ENCODE measurements around the gene KDELR3.

The KDELR3 gene

DNA sequence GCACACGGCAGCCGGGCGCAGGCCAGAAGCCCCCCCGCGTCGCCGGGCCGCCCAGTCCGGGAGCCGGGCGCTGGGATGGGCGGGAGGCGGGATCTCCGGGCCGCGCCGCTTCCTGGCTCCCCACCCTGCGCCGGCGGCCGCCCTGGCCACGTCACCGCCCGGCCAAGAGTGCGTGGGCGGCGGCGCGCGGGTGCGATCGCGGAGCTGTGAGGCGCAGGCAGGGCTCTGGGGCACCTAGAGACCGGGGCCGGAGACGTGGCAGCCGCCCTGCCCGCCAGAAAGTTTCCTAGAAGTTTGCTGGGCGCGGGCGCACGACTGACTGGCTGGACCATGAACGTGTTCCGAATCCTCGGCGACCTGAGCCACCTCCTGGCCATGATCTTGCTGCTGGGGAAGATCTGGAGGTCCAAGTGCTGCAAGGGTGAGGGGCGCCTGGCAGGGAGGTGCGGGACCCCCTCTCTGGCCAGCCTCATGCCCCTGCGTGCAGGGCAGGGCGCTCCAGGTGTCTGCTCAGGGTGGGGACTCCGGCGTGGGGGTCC lies at the start of gene KDELR3:
TSS of gene KDELR3 (plus strand) at position 193 of the 539 bp plus-strand sequence. CDS start at position 331, 138 bp downstream.
- DNase-seq, result no peak

DNA sequence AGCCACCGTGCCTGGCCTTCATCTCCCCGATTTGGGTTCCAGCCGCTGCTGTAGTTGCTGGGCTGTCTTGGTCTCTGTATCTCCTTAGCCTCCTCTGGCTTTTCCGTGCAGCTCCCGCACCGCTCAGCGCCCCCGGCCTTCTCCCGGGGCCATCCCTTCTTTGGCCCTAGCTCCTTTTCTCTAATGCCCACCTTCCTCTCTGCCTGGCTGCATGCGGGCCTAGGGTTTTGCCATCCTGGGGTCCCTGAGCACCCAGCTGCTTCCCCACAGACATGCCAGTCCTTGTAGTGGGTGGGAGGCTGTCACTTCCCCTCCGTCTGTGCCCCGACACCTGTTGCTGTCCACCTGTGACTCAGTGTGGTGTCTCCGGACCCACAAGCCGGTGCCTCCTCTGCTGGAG lies 49.3 kb upstream of the KDELR3 start:
- no peak for DNase-seq

DNA sequence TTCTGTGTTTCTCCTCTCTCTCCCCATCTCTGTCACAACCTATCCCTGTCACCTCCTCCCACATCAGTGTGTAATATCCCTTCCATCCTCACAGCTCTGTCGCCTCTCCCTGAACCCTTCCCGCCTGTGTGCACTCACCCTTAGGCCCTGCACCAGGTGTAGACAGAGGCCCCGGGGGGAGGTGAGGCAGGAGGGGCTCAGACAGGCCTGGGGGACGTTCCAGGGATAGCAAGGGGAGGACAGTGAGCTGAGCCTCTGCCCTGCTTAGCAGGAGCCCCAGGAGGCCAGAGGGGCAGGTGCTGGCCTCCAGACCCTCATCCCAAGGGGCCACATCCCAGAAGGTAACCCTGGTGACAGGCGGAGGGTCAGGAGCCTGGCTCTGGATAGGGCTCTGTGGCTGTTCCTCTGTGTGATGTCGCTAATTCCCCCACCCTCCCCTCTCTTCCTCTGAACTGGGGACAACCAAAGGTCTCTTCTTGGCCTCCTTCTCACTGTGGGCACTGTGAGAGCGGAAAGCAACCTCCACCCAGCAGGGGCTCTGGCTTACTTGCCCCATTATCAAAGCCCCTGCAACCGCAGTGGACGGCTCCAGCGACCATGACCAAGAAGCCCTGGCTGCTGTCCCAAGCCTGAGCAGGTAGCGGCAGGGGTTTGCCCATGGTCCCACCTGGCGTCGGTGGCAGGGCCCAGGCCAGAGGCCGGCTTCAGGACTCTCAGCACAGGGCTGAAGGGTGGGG lies 48.6 kb upstream of the KDELR3 start:
- DNase-seq, result no peak

DNA sequence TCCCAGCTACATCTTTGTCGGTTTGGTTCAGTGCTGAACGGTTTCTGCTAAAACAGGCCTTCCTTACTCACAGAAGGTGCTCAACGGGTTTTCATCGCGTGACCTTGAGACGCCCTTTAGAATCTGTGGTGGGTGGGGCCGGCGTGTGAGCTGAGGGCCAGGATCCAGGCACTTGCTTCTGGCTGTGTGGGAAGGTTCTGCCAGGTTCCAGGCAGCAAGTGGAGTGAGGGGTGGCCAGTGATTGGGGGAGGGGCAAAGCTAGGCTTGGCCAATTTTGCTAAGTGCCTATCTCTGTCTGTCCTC lies 48.1 kb upstream of the KDELR3 start:
- DNase-seq, result no peak

DNA sequence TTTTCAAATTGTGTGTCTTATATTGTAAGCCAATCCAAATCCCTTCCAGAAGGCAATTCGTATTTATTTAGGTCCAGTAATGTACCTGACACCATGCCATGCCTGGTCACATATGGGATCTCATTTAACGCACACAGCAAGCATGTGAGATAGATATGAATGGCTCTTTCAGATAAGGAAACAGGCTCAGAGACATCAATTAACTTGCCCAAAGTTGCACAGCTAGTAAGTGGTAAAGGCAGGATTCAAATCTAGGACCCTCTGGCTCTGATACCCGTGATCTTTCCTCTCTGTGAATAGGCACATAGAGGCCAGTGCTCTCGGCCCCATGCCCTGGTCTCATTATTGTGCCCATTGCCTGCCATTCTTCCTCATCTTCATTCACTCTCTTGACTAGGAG lies 47.2 kb upstream of the KDELR3 start:
- no peak for DNase-seq

DNA sequence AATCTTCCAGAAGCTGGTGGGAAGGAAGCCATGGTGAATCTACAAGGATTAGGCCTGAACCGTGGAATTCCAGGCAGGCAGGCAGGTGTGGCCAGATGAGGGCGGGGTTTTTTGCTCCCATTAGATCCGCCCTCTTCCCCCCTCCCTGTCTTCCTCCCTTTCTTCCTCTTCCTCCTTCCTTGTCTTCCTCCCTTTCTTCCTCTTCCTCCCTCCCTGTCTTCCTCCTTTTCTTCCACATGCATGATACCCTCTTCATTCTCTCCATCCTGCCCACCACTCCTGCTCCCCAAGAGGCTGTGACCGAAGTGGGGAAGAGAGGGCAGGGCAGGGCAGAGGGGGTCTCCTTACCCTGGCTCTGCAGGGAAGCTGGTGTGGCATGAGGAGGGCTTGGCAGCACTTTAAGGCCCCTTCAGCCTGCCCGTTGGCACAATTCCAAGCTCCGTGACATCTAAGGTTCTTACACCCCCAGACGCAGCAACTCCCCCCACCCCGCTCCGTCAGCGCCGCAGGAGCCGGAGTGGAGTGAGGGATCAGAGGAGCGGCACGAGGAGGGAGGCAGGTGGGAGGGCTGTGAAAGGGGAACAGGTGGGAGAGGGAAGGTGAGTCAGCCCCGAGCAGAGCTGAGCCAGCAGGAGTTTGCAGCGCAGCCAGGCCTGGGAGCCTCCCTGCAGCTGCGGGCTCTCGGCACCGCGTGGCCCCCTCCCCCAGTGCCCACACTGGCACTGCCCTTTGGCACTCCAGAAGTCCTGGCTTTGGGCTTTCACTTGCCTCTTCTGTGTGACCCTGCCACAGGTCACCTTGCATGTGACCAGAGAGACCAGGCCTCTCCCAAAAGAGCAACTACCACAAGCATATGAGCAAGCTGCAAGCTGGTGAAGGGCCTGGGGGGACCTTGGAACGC lies 45.0 kb upstream of the KDELR3 start:
- no peak for DNase-seq

DNA sequence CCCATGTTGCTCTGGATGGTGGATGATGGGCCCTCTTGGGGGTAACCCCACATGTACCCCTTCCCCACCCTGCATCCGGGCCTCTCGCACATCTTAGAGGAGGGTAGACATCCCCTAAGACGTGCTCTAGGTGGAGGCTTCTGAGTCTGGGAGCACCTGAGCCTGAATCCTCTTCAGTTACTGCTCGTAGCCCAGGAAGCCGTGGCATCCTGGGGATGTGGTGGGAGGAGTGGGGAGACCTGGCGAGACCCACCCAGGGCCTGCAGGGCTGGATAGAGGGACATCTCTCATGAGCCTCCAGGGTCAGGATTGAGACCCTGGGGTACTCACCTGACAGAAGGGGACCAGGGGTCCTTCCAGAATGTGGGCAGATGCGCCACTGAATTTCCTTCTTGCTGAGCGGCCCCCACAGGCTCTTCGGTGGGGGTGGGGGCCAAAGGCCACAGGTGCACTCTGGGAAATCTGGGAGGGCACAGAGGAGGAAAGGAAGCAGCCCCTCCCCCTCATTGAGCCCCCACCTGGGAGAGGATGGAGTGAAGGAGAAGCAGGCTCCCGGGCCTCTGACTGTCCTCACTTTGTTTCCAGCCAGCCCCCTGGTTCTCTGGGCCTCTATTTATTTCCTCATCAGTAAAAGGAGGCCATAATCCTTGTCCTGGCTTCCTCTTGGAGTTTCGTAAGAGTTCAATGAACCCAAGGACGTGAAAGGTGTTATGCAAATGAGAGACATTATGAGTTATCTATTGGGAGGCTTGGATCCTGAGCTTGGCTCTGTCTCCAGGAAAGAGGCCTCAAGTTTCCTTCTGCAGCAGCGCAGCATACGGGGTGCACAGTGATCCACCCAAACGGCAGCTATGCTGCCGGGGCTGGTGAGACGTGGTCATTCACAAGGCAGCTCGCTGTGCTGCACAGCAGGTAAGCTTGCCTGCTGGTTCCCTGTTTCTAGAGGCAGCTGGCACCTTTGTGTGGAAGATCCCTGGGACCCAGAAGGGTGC lies 44.1 kb upstream of the KDELR3 start:
- no peak for DNase-seq

DNA sequence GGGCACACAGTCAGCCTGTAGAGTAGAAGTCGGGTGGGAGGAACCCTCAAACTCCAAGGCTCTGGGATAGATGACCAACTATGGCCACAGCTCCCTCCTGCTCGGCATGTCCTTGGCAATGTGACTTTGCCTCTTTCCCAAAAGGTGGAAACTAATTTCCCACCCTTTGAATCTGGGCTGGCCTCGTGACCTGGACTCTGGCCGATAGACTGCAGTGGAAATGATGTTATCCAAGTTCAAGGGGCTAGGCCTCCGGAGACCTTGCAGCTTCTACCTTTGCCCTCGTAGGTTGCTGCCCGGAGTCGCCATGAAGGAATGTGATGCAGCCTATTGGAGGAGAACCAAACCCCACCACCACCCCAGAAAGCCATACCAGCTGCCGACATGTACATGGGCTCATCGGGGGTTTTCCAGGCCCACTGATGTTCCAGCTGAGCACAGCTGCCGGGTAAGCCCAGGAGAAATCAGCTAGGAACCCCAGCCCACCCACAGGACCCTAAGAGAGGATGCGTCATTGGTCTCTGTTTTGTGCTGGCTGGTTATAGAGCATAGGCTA lies 43.3 kb upstream of the KDELR3 start:
- DNase-seq, result no peak

DNA sequence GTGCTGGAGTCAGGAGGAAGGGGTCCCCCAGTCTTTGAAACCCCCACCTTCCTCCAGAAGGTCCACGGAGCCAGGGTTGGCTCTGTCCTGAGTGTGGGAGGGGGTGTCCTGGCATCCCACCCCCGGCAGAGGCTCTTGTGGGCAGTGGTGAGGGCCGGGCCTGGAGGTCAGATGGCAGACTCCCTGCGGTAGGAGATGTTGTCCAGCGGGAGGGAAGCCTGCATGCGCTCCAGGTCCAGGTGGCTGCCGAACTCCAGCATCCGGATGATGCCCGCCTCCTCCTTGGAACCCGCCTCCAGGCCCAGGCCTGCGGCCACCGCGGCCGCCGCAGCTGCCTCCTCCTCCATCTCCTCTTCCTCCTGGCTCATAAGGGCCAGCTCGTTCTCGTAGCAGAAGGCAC lies 41.3 kb upstream of the KDELR3 start:
- no peak for DNase-seq

DNA sequence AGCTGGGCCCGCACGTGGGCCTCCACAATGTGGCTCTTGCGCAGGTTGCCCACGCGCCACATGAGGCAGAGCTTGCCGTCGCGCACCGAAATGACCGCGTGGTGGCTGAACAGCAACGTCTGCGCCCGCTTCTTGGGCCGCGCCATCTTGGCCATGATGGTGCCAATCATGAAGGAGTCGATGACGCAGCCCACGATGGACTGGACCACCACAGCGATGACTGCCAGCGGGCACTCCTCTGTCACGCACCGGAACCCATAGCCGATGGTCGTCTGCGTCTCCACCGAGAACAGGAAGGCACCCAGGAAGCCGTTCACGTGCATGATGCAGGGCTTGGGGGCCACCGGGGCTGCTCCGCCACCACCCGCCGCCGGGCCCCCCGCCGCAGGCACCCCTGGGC lies 40.4 kb upstream of the KDELR3 start:
- no peak for DNase-seq

DNA sequence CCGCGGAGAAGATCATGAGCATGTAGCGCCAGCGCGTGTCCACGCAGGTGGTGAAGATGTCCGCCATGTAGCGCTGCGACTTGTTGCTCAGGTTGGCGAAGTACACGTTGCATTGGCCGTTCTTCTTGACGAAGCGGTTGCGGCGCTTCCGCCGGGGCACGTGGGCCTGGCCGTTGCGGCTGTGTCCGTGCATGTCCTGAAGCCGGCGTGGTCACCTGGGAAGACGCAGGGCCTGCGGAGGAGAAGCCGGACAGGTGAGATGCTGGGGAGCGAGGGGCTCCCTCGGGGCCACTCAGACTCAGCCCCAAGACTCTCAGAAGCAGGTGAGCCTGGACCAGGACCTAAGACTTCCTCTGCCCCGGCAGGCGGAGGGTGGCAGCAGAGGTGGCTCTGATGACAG lies 40.0 kb upstream of the KDELR3 start:
- DNase-seq, result no peak

DNA sequence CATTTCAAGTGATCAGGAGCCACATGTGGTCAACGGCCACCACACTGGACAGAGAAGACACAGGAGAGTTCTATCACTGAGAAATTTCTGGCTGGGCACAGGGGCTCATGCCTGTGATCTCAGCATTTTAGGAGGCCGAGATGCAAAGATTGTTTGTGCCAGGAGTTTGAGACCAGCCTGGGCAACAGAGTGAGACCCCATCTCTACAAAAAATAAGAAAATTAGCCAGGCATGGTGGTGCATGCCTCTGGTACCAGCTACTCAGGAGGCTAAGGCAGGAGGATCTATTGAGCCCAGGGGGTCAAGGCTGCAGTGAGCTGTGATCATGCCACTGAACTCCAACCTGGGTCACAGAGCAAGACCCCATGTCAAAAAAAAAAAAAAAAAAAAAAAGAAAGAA lies 39.2 kb upstream of the KDELR3 start:
- no peak for DNase-seq

DNA sequence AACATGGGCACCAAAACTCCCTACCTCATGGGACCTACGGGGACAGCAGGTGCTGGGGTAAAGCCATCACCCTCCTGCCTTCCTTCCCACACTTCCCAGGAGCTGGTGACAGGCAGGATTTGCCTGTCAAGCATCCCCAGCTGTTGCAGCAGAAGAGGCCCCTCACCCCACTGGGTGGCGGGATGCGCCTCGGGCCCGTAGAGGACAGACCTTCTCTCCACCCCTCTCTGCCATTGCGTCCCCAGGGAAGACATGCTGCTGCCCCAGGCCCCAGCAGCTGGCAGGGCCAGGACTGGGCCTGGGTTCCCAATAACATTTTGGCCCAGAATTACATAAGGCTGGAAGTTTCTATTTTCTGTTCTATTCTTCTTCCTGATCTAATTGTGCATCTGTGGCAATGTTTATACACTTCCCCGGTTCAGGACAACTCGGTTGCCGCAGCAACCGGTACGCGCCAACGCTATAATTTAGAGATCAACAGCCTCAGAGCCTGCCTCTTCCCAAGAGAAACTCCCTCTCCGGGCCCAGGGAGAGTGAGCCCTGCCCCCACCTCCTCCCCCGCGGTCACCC lies 38.3 kb upstream of the KDELR3 start:
- DNase-seq, result no peak

DNA sequence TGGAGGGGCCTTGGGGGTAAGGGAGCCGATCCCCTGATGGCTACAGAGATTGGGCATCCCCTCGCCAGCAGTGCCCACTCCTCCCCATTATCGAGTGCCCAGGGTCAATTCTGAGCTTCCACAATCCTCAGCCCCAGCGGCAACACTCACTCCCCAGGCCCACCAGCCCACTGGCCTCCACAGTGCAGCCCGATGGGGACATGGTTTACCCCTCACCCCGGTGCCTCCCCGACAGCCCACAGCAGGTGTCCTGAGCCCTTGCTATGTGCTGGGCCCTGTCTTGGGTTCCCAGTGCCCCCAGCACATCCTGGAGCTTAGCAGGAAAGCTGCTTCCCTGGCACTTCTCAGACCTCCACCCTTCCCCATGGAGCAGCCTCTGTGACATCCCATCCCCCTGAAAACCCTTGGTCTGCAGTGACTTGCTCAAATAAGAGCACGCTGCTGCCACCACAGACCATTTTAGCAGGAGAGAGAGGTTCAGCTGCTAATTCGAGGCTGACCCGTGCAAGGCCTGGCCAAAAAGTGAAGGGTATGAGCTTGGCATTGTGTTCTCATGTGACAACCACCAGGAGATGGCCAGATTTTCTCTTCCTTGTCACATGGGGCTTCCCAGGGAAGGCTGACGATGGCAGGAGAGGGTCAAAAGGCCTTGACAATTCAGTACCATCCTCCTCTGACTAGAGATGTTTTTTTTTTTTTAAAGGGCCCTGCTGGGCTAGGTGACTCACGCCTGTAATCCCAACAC lies 36.5 kb upstream of the KDELR3 start:
- DNase-seq, result no peak

DNA sequence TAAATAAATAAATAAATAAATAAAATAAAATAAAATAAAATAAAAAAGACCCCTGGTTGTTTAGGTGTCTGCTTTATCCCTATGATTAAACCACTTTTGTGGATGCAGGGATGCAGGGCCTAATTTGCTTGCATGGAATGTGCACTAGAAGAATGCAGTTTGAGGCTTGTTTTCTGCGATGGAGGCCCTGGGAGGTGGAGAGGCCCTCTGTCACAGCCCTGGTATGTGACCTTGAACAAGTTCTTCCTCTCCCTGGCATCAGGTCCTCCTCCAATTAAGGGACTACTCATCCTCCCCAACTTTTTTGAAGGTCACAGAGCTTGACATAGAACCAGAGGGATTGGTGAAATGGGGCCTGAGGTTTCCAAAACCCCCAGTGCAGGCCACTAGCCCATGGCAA lies 35.6 kb upstream of the KDELR3 start:
- DNase-seq, result no peak

DNA sequence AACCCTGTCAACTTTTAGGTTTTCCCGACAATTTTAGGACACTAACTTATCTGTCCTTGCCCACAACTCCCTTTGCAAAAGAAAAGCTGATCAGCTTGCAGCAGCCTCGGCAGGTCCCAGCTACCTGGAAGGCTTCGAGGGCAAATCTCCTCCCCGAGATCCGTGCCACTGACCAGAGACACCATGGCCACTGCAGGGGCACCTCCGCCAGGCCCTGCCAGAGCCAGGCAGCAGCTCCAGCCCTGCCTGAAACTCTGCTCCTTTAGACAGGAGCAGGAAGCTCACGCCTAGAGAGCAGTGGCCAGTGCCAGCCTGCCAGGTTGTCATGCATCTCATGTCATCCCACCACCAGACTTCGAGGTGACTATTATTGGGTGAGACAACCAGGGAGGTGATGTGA lies 34.0 kb upstream of the KDELR3 start:
- DNase-seq, result no peak

DNA sequence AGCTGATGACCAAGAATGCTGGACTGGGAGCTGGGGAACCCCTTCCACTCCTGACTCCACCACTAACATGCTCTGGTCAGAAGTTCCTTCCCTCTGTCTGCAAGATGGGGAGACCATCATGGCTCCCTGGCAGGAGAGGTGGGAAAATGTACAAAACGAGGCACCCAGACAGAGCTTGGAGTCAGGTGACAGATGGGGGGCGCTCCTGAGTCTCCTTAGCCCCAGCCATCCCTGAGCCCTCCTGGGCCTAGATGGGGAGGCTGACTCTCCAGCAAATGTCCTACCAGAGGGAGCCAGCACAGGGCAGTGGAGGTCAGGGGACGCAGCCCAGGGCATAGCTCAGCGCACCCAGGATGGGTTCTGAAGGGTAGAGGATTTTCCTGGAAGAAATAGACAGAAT lies 32.9 kb upstream of the KDELR3 start:
- DNase-seq, result no peak

DNA sequence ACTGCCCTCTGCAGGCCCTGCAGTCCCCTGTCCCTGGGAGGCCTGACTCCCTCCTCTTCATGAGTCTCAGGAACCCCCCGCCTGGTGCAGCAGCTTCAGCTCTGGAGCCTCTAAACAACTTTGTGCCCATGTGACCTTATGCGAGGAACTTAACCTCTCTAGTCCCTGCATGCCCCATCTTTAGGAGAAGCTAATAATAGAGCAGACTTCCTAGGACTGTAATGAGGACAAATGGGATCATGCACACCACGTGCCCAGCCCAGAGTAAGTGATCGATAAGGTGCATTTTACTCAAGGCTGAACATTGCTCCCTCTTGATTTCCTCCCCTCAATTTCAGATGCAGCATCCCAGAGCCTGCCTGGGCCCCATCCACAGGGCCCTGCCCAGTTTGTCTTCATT lies 31.9 kb upstream of the KDELR3 start:
- no peak for DNase-seq

DNA sequence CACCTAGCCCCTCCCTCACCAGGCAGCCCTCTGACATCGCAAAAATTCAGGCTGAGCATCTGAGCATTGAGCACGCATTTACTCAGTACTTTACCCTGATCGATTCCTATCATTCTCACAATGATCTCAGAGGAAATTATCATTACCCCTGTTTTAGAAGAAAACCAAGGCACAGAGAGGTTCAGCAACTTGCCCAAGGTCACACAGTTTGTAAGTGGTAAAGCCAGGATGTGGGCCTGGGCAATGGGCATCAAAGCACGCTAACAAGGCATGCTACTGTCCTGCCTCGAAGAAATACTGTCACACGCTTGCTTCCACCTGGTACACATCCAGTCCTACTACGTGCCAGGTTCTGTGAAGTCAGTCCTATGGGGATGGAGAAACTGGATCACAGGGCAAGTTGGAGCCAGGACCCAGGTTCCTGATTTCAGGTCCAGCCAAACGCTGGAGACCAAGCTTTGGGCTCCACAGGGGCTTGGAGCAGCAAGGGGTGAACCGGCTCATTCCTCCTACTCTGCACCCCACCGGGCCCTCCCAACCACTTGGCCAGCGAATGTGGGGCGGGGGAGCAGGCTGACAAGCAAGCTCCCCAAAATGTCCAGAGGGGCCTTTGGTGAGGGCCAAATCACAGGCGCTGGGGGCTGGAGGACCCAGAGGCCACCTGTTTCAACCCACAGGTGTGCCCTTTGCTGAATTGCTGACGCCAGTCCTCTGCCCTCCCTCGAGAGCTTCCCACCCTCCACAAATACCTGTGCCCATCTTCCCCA lies 31.1 kb upstream of the KDELR3 start:
- DNase-seq, result no peak

DNA sequence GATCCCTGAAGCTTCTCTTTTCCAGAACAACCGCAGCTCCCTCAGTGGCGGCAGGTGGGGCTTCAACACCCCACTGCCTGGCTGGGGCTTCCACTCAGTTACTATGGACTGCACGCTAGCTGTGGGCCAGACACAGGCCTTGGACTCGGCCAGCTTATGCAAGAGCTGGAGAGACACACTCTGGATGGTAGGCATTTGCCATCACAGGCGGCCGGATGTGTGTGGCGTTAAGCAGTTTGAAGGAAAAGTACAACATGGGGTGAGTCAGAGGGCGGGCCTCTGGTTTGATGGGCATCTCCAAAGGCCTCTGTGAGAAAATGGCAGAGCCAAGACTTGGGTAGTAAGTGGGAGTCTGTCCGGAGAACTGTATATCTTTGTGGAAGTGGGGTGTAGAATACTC lies 30.5 kb upstream of the KDELR3 start:
- no peak for DNase-seq
